ENCODE data around the gene PPFIBP2.

The PPFIBP2 gene

DNA sequence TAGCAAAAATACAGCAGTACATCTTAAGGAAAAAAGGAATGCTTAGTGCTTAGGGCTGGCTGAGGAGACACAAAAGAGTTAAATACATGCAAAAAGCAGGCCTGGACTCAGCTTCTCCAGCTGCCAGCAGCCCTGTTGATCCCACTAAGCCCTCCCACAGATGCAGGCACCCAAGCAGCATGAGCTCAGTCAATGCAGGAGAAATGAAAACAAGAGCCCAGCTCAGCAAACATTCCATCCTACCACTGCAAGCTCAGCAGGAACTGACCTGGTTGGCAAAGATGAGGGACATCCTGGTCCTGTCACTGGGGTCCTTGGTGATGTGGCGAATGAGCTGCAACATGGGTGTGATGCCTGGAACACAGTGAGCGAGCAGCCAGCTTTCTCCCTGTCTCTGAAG, 153.7 kb downstream of the PPFIBP2 start:
- DNase-seq (ENCODE audit: low read depth) = no peak

- no peak for DNase-seq (ENCODE audit: low read depth)
Measured at GRCh38 chr11:7668464-7668863, 154.7 kb downstream of the PPFIBP2 start.

DNA sequence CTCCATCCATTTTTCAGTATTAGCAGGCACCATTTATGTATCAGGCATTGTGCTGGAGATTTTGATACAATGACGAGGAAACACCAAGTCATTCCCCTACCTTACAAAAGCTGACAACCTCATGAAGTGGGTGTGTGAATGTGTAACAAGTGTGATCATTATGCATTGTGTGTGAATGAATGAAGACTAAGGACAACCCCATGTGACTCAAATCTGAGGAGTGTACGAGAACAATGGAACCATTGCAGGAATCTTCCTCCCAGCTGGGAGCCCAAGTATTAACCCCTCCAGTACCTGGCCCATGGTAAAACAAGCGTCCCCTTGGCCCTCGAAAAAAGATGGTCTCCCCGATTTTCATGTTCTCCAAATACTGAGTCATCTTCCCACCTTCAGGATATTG, 155.1 kb downstream of the PPFIBP2 start:
- DNase-seq (ENCODE audit: low read depth) = no peak

- DNase-seq (ENCODE audit: low read depth) = no peak
Measured at GRCh38 chr11:7670641-7671040, 156.8 kb downstream of the PPFIBP2 start.

DNA sequence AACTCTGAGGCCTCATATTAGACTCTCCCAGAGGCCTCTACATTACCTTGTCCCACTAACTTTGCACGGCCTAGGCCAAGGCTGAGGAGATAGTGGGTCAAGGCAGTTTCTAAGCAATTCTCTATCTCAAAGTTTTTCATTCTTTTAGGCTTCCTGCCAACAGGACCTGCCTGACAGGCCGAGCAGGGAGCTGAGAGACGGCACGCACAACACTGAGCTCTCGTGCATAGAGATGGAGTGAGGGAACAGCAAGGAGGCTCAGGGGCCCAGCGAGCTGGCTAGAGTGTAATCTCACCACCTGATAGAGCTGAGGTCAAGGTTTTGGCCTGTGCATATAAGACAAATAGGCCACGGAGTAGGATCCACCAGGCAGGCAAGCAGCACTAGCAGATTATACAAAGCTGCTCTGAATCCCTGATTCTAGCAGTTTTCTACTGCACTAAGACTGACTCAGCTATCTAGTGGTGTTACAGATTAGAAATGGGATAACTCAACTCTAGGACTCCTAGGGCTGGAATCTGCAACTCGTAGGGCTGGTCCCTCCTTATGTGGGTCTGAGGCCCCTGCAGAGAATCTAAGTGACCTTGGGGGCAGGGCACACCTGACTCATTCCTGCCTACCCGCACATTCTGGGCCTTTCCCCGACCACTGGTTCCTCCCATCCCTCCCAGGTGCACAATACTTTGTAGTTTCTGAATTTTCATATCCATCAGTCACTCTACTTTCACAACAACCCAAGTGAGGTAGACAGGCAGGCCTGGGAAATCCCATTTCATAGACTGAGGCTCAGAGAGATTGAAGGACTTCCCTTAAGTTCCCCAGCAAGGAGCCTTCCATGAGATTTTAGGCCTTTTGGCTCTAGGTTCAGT, 157.8 kb downstream of the PPFIBP2 start:
- no peak for DNase-seq (ENCODE audit: low read depth)

DNA sequence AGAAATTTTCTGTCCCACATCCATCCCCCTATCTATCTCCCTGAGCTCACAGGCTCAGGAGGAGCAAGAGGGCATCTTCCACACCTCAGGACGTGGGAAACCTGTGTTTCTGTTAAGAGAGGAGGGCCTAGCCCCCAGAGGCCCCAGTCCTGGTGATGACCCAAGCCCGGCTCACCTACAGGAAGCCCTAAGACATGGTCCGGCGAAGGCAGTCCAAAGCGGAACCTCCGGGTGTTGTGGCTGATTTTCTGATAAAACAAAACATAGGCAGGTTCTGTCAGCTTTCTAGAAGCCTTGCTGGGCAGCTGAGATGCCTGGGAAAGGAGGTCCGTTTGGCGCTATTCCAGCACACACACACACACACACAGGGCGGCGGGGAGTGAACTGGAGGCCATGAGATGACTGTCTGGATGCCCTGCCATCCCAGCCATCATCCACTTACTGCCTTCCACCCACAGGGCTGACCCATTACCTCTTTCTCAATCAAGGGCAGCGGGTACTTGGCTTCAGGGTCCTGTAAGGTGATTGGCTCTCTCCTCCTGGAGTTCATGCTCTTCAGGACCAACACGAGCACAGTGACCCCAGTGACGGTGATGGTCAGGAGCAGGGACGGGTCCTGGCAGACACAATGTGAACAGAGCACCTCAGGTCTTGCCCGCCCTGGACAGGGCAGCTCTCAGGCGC, 158.6 kb downstream of the PPFIBP2 start:
- no peak for DNase-seq (ENCODE audit: low read depth)

- no peak for DNase-seq (ENCODE audit: low read depth)
Measured at GRCh38 chr11:7672960-7673723, 159.3 kb downstream of the PPFIBP2 start, which contains the start of gene CYB5R2. Gene CYB5R2 (minus strand): TSS chr11:7673500. CDS start chr11:7672825, 675 bp downstream.

GRCh38 chr11:7673724-7674434, 160.1 kb downstream of the PPFIBP2 start:
- DNase-seq (ENCODE audit: low read depth) = no peak

- DNase-seq (ENCODE audit: low read depth) = no peak
Measured at GRCh38 chr11:7675631-7676030, 161.8 kb downstream of the PPFIBP2 start.

DNA sequence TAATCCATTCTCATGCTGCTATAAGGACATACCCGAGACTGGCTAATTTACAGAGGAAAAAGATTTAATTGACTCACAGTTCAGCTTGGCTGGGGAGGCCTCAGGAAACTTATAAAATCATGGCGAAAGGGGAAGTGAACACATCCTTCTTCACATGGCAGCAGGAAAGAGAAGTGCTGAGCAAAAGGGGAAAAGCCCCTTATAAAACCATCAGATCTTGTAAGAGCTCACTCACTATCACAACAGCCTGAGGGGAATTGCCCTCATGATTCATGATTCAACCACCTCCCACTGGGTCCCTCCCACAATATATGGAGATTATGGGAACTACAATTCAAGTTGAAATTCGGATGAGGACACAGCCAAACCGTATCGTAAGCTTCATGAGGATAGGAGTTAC, 163.3 kb downstream of the PPFIBP2 start:
- DNase-seq (ENCODE audit: low read depth) = no peak

DNA sequence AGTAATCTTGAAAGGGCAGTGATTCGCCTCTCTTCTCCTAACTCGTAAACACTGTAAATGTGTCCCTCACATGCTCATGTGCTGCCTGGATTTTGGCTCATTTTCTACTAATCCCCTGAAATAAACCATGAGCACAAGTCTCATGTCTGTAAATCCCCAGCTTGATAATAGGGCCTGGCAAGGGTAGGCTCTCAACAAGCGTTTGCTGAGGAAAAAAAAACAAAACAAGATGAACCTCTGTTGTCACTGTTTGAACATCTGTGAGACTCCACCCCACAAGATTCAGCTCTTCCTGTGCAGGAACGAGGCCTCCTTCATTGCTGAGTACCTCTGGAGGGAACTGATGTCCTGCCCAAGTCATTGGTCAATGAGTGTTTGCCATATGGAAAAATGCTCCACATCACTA, 164.0 kb downstream of the PPFIBP2 start:
- DNase-seq (ENCODE audit: low read depth) = no peak

- DNase-seq (ENCODE audit: low read depth) = no peak
Measured at GRCh38 chr11:7683571-7683970, 169.8 kb downstream of the PPFIBP2 start.

DNA sequence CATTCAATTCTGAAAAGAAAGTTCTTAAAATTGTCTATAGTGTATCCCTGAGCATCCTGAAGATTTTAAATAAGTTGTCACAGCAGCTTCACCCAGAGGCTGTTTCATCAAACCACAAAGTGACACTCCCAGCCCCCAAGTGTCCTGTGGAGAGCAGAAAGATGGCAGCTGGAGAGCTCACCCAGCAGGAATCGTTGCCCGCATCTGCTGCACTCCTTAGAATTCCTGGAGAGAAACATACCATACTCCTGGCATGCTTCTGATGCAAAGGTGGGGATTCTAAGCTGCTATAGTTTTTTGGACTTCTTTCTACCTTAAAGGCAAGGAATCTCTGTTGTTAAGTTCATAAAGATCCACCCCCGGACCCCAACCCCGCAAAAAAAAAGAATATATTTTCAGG, 173.0 kb downstream of the PPFIBP2 start:
- no peak for DNase-seq (ENCODE audit: low read depth)

DNA sequence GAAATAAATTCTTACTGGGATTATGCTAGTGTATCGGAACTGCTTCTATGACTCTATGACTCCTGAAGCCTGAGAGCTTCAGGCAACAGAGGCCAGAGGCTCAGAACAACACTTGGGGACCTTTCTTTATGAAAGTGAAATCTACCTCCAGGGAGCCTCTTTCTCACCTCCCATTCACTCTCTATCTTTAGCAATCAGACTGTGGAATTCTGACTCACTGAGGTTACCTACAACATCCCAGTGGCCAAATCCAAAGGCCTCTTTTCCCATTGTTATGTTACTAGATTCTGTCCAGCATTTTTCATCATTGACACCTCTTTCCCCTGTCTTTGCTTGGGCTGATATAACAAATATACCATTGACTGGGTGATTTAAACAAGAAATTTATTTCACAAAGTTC, 173.6 kb downstream of the PPFIBP2 start:
- no peak for DNase-seq (ENCODE audit: low read depth)

- no peak for DNase-seq (ENCODE audit: low read depth)
Measured at GRCh38 chr11:7688238-7688826, 174.5 kb downstream of the PPFIBP2 start.

GRCh38 chr11:7689239-7689638, 175.4 kb downstream of the PPFIBP2 start:
- no peak for DNase-seq (ENCODE audit: low read depth)

- DNase-seq (ENCODE audit: low read depth) = no peak
Measured at GRCh38 chr11:7690648-7691047, 176.8 kb downstream of the PPFIBP2 start.

- no peak for DNase-seq (ENCODE audit: low read depth)
Measured at GRCh38 chr11:7691759-7692350, 178.1 kb downstream of the PPFIBP2 start.

GRCh38 chr11:7692426-7692825, 178.6 kb downstream of the PPFIBP2 start:
- DNase-seq (ENCODE audit: low read depth) = no peak

- DNase-seq (ENCODE audit: low read depth) = no peak
Measured at GRCh38 chr11:7694235-7694634, 180.4 kb downstream of the PPFIBP2 start.

DNA sequence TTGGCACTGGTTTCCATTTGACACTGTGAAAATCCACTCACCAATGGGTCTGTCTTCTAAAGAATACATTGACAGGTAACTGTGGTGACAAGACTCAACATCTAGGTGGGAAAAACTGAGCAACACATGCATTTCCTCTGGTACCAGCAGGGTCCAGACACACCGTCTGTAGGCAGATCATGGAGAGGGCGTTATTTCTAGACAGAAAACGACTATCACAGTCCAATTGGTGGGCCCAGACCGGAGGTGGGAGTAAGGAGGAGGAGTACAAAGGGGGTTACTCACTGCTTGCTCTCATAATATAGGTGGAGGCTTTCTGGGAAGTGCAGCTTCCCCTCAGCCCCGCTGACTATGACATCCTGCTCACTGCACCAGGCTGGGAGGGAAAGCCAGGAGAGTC, 182.6 kb downstream of the PPFIBP2 start:
- DNase-seq (ENCODE audit: low read depth) = no peak

All from activated T-helper 1 cell treated with Interleukin-2 at 50 U/mL for 16 hours (primary cell).